ENCODE data around the gene TPPP. TPM values are rescaled to one million over a fixed set of nuclear protein-coding genes. Genes with fewer than 3 reads are reported as not detected.
A peak's percentile ranks its signal among the peaks of the same experiment; 100 is the strongest.

The TPPP gene
- total RNA-seq, 3 donors from 2014 or later (not counting 1 experiment from before 2014, with no cell fraction given) = 0.24 to 1.3 (median 1.2) TPM

- H3K27me3 ChIP-seq (ENCODE audit: control insufficient read depth, insufficient read depth, low read length) = no peaks in the 10 kb centered on the region
- H3K36me3 ChIP-seq (ENCODE audit: control insufficient read depth, insufficient read depth, low read length) = no peaks in the 10 kb centered on the region
- H3K27ac ChIP-seq (ENCODE audit: low read length) = no peak overlapping the region
- H3K9me3 ChIP-seq (ENCODE audit: control insufficient read depth, insufficient read depth, low read length) = no peaks in the 10 kb centered on the region
- peaks cover 13% of the 10 kb centered on the region for H3K4me1 ChIP-seq (ENCODE audit: control insufficient read depth, insufficient read depth, low read length)
- intact Hi-C loops (cut with micrococcal nuclease) = no loop called here
- peaks cover 5 to 9% of the 10 kb centered on the region in 2 donors for H3K4me1 Mint-ChIP-seq
- ATAC-seq (no peak), DNase-seq (peak in 1 of 2 donors; percentile 15)
- no peak overlapping the region for H3K4me3 Mint-ChIP-seq
- 87% methylated on average over 44 of the region's 44 CpGs for WGBS (ENCODE audit: insufficient coverage)
- no peak overlapping the region for H3K4me3 ChIP-seq (ENCODE audit: low read length)
- no peak overlapping the region for H3K27ac Mint-ChIP-seq
- no peaks in the 10 kb centered on the region for H3K36me3 Mint-ChIP-seq
- TF ChIP-seq, protein P1, sequence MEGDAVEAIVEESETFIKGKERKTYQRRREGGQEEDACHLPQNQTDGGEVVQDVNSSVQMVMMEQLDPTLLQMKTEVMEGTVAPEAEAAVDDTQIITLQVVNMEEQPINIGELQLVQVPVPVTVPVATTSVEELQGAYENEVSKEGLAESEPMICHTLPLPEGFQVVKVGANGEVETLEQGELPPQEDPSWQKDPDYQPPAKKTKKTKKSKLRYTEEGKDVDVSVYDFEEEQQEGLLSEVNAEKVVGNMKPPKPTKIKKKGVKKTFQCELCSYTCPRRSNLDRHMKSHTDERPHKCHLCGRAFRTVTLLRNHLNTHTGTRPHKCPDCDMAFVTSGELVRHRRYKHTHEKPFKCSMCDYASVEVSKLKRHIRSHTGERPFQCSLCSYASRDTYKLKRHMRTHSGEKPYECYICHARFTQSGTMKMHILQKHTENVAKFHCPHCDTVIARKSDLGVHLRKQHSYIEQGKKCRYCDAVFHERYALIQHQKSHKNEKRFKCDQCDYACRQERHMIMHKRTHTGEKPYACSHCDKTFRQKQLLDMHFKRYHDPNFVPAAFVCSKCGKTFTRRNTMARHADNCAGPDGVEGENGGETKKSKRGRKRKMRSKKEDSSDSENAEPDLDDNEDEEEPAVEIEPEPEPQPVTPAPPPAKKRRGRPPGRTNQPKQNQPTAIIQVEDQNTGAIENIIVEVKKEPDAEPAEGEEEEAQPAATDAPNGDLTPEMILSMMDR (IDR thresholded peaks at IDR 0.05) = no peak
- no peaks in the 10 kb centered on the region for H3K9me3 Mint-ChIP-seq
- H3K27me3 Mint-ChIP-seq (ENCODE audit: low read depth in 2 of 2) = no peaks in the 10 kb centered on the region
Observed at GRCh38 chr5:677131-678101, 15.7 kb downstream of the TPPP start.

DNA sequence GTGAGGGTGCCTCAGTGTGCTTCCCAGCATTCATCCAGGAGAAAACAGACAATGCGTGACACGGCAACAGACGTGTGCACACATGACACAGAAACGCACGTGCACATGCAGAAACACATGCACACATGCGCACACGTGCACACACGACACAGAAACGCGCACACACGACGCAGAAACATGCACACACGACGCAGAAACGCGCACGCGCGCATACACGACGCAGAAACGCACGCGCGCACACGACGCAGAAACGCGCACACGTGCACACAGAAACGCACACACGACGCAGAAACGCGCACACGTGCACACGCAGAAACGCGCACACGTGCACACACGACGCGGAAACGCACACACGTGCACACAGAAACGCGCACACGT lies 16.5 kb downstream of the TPPP start:
- H3K4me3 Mint-ChIP-seq = no peak overlapping the region
- TF ChIP-seq, protein P1 (IDR thresholded peaks at IDR 0.05) = no peak

GRCh38 chr5:675871-676698 lies 17.1 kb downstream of the TPPP start:
- peaks cover 24% of the 10 kb centered on the region for H3K4me1 ChIP-seq (ENCODE audit: control insufficient read depth, insufficient read depth, low read length)
- Mint-ChIP-seq H3K4me1 (peaks cover 10 to 15% of the 10 kb centered on the region in 2 donors), H3K27ac (no peak overlapping the region), H3K9me3 (no peaks in the 10 kb centered on the region), H3K27me3 (ENCODE audit: low read depth in 2 of 2) (no peaks in the 10 kb centered on the region), H3K36me3 (no peaks in the 10 kb centered on the region), H3K4me3 (no peak overlapping the region)
- TF ChIP-seq, protein P1 (IDR thresholded peaks at IDR 0.05) = no peak
- ATAC-seq = no peak
- H3K27ac ChIP-seq (ENCODE audit: low read length) = no peak overlapping the region
- WGBS (ENCODE audit: insufficient coverage) = 85% methylated on average over 36 of the region's 36 CpGs
- no peak overlapping the region for H3K4me3 ChIP-seq (ENCODE audit: low read length)
- peak in 1 of 2 donors; percentile 12 for DNase-seq
- no peaks in the 10 kb centered on the region for H3K9me3 ChIP-seq (ENCODE audit: control insufficient read depth, insufficient read depth, low read length)
- peaks cover 3% of the 10 kb centered on the region for H3K27me3 ChIP-seq (ENCODE audit: control insufficient read depth, insufficient read depth, low read length)
- H3K36me3 ChIP-seq (ENCODE audit: control insufficient read depth, insufficient read depth, low read length) = no peaks in the 10 kb centered on the region
- intact Hi-C loops (cut with micrococcal nuclease) = no loop called here

More for the DNA sequence above, 16.5 kb downstream of the TPPP start:
- Histone ChIP-seq H3K4me3 (ENCODE audit: low read length) (no peak overlapping the region), H3K27ac (ENCODE audit: low read length) (no peak overlapping the region), H3K36me3 (ENCODE audit: control insufficient read depth, insufficient read depth, low read length) (no peaks in the 10 kb centered on the region), H3K9me3 (ENCODE audit: control insufficient read depth, insufficient read depth, low read length) (no peaks in the 10 kb centered on the region), H3K27me3 (ENCODE audit: control insufficient read depth, insufficient read depth, low read length) (peaks cover 3% of the 10 kb centered on the region), H3K4me1 (ENCODE audit: control insufficient read depth, insufficient read depth, low read length) (peaks cover 20% of the 10 kb centered on the region)
- Mint-ChIP-seq H3K27ac (no peak overlapping the region), H3K36me3 (no peaks in the 10 kb centered on the region), H3K27me3 (ENCODE audit: low read depth in 2 of 2) (no peaks in the 10 kb centered on the region), H3K4me1 (peaks cover 10 to 15% of the 10 kb centered on the region in 2 donors), H3K9me3 (no peaks in the 10 kb centered on the region)
- WGBS (ENCODE audit: insufficient coverage) = 97% methylated on average over 48 of the region's 48 CpGs
- intact Hi-C loops (cut with micrococcal nuclease) = no loop called here
- DNase-seq = no peak
- ATAC-seq = no peak
